ENCODE data around the gene DUSP16.
"Not testable (repeated sequence)": the region's sequence is repeated elsewhere in the genome, so short reads cannot be mapped to it uniquely, and the experiment has no call there.

DUSP16 gene

GRCh38 chr12:12592930-12593329 lies 30.3 kb upstream of the DUSP16 start:
- DNase-seq (ENCODE audit: low read depth) = no peak
- TF ChIP-seq, protein P1, sequence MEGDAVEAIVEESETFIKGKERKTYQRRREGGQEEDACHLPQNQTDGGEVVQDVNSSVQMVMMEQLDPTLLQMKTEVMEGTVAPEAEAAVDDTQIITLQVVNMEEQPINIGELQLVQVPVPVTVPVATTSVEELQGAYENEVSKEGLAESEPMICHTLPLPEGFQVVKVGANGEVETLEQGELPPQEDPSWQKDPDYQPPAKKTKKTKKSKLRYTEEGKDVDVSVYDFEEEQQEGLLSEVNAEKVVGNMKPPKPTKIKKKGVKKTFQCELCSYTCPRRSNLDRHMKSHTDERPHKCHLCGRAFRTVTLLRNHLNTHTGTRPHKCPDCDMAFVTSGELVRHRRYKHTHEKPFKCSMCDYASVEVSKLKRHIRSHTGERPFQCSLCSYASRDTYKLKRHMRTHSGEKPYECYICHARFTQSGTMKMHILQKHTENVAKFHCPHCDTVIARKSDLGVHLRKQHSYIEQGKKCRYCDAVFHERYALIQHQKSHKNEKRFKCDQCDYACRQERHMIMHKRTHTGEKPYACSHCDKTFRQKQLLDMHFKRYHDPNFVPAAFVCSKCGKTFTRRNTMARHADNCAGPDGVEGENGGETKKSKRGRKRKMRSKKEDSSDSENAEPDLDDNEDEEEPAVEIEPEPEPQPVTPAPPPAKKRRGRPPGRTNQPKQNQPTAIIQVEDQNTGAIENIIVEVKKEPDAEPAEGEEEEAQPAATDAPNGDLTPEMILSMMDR (IDR thresholded peaks at IDR 0.05; ENCODE audit: low read depth, low read length, missing control alignments) = no peak
- in situ Hi-C loops (cut with HindIII; ENCODE audit: low sequenced_read_pairs) = no loop called here
- no peak overlapping the region for H3K4me3 ChIP-seq (ENCODE audit: low read depth, low read length)

- no peak for DNase-seq (ENCODE audit: low read depth)
- in situ Hi-C loops (cut with HindIII; ENCODE audit: low sequenced_read_pairs) = no loop called here
- TF ChIP-seq, protein P1 (IDR thresholded peaks at IDR 0.05; ENCODE audit: low read depth, low read length, missing control alignments) = no peak
- no peak overlapping the region for H3K4me3 ChIP-seq (ENCODE audit: low read depth, low read length)
These were observed 28.3 kb upstream of the DUSP16 start for GRCh38 chr12:12590961-12591360.

GRCh38 chr12:12588436-12588835 lies 25.8 kb upstream of the DUSP16 start:
- in situ Hi-C loops (cut with HindIII; ENCODE audit: low sequenced_read_pairs); H3K4me3 ChIP-seq (ENCODE audit: low read depth, low read length); DNase-seq (ENCODE audit: low read depth): not testable (repeated sequence)

- H3K4me3 ChIP-seq (ENCODE audit: low read depth, low read length) = no peak overlapping the region
- in situ Hi-C loops (cut with HindIII; ENCODE audit: low sequenced_read_pairs) = no loop called here
- DNase-seq (ENCODE audit: low read depth) = no peak
- TF ChIP-seq, protein P1 (IDR thresholded peaks at IDR 0.05; ENCODE audit: low read depth, low read length, missing control alignments) = no peak
These were observed 25.2 kb upstream of the DUSP16 start for GRCh38 chr12:12587878-12588277.

DNA sequence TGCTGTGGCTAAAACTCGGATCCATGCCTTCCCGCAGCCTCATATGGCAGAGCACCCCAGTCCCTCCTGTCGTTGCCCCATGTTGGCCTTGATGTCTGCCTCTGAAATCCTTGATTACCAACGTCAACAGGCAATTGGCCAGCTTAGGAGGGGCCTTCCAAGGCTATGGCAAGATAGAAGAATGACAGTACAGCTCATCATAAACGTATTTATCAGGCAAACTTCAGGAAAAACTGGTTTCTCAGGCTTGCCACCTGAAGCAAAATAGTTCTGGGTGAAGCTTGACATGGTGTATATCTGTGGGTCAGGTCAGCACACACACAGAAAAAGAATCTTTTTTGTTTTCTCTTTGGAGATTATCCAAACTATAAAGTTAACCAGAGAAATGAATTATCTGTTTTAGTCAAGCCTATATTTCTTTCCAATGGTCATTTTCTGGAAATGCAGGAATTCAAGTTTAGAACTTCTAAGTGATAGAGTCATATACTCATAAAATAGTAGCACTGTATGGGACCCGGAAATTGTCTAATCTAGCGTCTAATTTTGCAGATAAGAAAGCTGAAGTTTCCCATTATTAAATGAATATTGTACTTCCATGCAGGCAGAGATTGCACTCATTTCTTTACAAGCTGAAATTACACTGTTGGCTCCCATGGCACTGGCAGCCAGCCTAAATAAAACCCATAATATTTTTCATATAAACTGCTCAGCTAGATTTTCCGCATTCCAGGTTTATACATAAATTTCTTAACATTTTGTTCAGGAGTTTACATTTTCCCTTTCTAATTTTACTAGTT lies 24.4 kb upstream of the DUSP16 start:
- TF ChIP-seq, protein P1 (IDR thresholded peaks at IDR 0.05; ENCODE audit: low read depth, low read length, missing control alignments) = no peak
- DNase-seq (ENCODE audit: low read depth) = no peak
- in situ Hi-C loops (cut with HindIII; ENCODE audit: low sequenced_read_pairs) = no loop called here
- H3K4me3 ChIP-seq (ENCODE audit: low read depth, low read length) = no peak overlapping the region

DNA sequence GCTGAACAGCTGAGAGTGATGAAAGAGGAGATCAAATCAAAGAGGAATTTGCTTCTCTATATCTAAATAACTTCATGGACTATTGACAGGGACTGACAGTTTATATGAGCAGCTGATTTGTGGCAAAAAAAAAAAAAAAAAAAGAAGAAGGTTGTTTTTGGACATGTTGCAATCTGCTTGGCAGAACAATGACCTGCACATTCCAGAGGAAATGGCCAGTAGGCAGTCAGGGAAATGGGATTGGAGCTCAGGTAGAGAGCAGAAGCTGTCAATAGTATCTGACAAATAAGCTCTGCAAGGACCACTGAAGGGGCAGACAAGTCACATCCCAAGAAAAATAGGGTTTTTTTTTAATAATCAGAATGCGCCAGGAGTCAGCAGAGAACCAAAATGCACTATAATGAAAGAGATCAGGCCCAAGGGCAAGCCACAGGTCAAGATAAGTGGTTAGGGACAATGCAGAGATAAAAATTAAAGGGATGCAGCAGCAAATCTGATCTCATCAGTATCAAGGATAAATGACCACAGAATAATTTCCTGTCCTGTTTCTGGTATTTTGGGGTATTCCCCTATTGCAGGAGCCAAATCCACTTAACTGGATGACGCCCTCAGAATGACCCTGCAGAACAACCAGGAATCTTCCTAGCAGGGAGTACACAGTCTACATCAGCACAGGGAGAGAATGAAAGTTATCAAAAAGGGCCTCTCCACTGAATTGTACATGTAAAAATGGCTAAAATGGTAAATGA lies 22.6 kb upstream of the DUSP16 start:
- no peak for DNase-seq (ENCODE audit: low read depth)
- TF ChIP-seq, protein P1 (IDR thresholded peaks at IDR 0.05; ENCODE audit: low read depth, low read length, missing control alignments) = no peak
- H3K4me3 ChIP-seq (ENCODE audit: low read depth, low read length) = no peak overlapping the region
- in situ Hi-C loops (cut with HindIII; ENCODE audit: low sequenced_read_pairs) = no loop called here

All from astrocyte of the cerebellum (primary cell).